ENCODE data around the gene ARHGEF19.
"Not testable (repeated sequence)": the region's sequence is repeated elsewhere in the genome, so short reads cannot be mapped to it uniquely, and the experiment has no call there.

Gene ARHGEF19

DNA sequence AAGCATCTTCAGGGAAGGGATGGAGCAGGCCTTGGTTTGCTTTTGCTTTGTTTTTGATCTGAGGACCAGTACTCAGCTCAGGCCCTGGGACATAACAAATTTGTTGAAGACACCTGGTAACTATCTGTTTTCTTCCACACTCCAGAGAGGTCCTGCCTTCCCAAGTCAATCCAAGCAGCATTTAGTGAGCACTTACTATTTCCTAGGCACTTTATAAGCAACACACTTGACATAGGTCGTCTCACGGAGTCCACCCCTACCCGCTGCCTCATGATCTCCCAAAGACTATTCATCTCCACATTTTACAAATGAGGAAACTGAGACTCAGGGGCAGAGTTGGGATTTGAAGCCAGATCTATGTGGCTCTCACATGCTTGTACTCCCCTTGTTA, 42.2 kb downstream of the ARHGEF19 start:
- in situ Hi-C loops (cut with MboI; ENCODE audit: low sequenced_read_pairs), result no loop called here

DNA sequence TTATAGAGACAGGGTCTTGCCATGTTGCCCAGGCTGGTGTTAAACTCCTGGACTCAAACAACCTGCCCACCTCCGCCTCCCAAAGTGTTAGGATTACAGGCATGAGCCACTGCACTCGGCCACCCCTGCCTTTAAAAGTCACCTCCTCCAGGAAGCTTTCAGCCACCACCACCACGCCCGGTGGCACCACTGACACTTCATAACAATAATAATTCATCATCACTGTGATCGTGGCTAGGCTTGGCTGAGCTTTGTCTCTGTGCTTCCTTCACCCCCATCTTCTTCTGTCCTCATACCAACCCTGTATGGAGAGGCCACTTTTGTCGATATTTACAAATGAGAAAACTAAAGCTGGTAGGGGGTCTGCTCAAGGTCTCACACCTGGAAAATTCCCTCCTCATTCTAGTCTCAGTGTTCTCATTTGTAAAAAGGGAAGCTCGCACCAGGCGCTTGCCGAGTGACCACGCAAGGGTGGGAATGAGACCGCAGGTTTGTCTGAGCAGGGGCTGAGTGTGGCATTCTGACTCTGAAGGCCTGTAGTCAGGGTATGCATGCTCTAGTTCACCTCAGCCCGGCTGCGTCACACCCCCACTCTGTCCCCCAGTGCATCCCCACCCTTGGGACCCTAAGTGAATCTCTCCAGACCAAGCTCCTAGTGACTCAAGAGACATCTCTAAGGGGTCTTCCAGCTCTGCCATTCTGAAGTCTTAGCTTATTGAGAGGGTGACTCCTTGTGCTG, 43.7 kb downstream of the ARHGEF19 start:
- in situ Hi-C loops (cut with MboI; ENCODE audit: low sequenced_read_pairs), result no loop called here

DNA sequence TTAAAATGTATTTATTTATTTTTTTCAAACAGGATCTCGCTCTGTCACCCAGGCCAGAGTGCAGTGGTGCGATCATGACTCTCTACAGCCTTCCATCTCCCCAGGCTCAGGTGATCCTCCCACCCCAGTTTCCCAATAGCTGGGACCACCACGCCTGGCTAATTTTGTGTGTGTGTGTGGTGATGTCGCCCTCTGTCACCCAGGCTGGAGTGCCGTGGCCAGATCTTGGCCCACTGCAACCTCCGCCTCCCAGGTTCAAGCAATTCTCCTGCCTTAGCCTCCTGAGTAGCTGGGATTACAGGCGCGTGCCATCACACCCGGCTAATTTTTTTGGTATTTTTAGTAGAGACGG, 44.3 kb downstream of the ARHGEF19 start:
- in situ Hi-C loops (cut with MboI; ENCODE audit: low sequenced_read_pairs), result not testable (repeated sequence)

DNA sequence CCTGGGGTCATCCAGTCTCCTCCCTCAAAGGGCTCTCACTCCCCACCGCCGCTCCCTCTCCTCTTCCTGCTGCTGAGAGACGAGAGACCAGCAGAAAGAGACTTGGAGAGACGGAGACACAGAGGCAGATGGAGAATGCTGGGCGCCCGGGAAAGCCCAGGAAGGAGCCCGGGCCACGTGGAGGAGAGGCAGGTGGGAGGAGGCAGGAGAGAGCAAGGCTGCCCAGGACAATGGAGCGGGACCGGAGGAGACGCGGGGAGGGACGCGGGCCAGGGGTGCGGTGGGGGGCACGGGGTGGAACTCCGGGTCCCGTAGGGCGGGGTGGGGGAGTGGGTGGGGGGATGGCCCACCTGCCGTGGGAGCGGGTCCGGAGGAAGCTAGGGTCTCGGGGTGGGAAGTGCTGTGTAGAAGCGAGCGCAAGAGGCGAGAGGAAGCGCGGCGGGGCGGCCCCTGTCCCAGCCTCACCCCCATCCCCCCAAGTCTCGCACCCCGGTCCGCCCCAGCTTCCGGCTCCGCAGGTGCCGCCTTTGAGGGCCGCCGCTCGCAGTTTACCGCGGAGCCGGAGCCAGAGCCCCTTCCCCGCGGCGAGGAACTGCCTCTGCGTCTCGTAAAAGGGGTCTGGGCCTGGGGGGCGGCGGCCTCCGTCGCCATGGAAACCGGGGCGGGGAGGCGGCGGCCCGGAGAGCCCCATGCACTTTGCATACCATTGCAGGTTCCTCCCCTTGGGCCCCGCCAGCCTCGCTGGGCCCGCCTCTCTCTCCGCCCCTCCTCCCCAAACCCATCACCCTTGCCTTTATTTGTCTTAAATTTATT, 44.9 kb downstream of the ARHGEF19 start:
- in situ Hi-C loops (cut with MboI; ENCODE audit: low sequenced_read_pairs), result no loop called here

DNA sequence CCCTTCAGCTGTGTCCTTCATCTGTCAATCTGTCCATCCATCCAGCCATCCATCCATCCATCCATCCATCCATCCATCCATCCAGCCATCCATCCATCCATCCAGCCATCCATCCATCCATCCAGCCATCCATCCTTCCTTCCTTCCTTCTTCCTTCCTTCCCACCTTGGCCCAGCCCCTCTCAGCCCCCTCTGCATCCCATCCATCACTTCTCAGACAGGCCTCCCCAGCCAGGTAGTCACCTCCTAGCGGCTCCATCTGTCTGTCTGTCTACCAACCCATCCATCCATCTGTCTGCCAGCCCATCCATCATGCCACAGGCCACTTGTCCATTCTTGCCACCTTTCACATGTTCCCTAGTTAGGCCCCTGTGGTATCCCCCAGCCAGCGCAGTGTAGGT, 46.3 kb downstream of the ARHGEF19 start:
- in situ Hi-C loops (cut with MboI; ENCODE audit: low sequenced_read_pairs), result no loop called here

DNA sequence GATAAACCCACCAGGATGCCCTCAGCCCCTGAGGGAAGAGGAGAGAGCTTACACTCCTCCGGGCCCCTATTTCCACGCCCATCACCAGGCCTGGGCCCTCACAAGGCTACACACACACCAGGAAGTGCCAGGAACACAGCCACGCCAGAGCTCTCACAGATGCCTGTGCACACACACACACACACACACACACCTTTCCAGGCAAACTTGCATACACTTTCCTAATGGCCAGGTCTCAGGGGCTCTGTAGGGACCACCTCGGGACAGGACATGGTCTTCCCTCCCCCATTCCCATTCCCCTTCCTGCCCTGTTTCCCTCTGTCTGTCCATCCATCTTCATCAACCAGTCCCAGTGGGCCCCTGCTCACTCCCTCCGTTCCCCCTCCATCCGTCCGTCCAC, 46.9 kb downstream of the ARHGEF19 start:
- in situ Hi-C loops (cut with MboI; ENCODE audit: low sequenced_read_pairs), result no loop called here

DNA sequence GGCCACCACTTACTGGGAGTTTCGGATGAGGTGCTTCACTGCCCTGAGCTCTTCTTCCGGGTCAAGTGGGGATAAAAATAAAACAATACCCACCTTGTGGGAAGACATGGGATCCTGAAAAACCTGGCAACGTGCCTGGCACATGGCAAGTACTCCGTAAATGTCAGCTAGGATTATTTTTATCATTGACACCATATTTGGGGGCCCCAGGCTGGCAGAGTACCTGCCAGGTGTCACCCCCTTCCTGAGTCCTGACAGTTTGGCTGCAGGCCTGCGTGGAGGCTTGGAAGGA, 47.4 kb downstream of the ARHGEF19 start:
- in situ Hi-C loops (cut with MboI; ENCODE audit: low sequenced_read_pairs), result no loop called here

DNA sequence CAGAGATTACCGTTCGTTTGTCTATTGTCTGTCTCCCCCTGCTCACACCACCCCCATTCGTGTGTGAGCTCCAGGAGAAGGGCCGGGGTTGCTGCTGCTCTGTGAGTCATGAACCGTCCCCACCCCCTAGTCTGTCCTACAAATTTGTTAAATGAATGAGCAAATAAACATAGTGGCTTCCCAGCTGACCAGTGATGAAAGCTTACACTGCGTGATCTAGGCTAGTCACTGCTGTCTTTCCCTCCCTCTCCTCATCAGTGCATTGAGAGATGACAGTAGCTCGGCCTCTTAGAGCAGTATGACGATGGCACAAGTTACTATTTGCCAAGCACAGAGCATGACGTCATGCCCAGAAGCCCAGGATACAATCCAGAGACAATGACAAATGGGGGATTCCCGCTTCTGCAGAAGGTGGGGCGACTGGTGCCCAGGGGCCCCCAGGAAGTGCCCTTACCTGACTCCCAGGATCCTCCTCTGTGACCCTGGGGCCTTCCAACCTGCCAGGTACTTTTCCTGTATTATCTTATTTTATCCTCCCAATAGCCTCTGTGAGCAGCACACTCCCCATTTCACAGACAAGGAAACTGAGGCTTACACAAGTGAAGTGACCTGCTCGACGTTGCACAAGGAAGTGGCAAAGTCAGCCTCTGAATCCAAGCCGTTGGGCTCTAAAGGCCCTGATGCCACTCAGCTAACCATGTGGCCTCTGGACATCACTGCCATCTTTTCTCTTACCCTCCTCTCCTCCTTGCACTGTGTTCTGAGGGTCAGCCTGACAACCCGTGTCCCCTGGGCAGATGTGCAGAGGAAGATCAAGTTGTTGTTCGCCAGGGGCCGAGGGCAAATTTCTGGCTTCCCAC, 48.0 kb downstream of the ARHGEF19 start:
- in situ Hi-C loops (cut with MboI; ENCODE audit: low sequenced_read_pairs), result no loop called here

DNA sequence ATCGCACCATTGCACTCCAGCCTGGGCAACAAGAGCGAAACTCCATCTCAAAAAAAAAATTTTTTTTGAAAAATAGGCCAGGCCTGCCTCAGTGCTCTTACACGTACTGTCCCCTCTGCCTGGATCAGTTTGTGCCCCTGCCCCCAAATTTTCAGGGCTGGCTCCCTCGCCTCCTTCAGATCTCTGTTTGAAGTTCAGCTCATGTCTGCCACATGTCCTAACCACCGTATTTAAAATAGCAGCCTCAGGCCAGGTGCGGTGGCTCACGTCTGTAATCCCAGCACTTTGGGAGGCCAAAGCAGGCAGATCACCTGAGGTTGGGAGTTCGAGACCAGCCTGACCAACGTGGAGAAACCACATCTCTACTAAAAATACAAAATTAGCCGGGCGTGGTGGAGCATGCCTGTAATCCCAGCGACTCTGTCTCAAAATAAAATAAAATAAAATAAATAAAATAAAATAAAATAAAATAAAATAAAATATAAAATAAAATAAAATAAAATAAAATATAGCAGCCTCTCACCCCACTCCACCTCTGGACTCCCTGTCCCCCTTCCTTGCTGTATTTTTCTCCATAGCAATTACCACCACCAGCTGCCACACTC, 48.7 kb downstream of the ARHGEF19 start:
- in situ Hi-C loops (cut with MboI; ENCODE audit: low sequenced_read_pairs), result not testable (repeated sequence)

DNA sequence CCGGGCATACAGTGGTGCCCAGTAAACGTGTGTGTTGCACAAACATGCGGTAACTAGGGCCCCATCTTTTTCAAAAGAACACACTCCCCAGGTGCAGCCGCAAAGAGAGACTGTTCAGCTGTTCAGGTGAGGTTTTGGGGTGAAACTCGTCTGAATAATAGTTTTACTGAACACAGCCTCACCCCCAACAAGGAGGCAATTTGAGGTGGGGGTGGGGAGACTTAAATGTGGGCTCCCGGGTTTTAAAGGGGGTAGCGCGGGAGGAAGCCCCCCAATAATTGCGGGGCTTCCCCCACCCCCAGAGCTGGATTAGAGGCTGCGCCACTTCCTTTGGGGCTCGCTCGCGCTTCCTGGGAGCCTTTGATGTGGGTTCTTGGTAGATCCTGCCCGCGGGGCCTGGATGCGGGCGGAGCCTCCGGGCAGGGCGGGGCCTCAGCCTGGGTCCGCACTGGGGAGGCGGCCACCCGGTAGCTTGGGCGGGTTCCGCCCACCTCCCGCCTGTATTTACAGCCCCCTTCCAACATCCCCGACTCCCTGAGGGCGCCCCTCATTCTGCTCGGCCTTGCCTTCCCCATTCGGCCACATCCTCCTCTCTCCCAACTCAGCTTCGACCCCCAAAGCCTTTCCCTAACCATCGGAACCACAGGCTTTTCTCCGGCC, 50.2 kb downstream of the ARHGEF19 start:
- in situ Hi-C loops (cut with MboI; ENCODE audit: low sequenced_read_pairs), result no loop called here

DNA sequence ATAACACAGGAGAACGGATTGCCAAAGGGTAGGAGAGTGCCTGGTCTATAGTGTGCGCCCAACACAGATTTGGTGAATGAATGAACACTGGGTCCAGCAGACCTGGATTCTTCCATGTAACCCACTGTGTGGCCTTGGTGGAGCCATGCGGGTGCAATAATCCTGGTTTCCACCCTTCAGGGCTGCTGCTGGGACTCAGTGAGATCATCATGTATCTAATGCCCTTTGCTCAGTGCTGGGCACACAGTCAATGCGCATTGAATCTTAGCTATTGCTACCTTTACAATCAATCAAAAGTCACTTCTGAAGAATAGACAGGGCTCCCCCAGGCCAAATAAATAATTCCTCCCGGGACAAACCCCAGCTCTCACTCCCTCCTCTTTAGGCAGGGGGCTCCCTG, 50.7 kb downstream of the ARHGEF19 start:
- in situ Hi-C loops (cut with MboI; ENCODE audit: low sequenced_read_pairs), result no loop called here

DNA sequence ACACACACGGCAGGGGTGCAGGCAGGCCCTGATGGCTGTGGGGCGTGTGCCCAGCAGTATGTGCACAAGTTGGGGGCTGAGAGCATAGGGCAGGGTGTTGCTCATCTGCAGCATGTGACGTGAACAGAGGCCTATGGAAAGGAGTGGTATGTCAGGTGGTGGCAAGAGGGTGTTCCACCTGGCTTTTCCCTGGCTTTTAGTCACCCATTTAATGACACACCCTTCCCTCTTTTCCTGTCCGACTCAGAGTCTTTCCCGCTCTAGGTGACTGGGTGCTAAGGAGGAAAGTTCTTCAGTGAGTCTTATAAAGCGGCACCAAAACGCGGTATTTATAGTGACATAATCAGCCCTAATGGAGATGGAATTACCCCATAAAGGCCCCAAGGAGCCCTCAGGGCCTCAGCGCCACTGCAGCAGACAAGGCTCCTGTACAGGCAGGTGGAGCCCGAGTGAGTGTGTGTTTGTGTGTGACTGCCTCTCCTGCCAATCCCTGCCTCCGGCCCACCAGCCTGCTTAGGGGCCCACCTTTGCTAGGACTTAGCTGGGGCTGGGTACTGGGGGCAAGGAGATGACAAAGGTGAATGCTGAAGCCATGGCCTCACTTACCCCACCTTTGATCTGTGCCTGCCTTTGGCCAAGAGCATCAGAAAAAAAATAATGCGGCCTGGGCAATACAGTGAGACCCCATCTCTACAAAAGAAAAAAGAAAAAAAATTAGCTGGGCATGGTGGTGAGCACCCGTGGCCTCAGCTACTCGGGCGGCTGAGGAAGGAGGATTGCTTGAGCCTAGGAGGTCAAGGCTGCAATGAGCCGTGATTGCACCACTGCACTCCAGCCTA, 53.2 kb downstream of the ARHGEF19 start:
- in situ Hi-C loops (cut with MboI; ENCODE audit: low sequenced_read_pairs), result no loop called here

DNA sequence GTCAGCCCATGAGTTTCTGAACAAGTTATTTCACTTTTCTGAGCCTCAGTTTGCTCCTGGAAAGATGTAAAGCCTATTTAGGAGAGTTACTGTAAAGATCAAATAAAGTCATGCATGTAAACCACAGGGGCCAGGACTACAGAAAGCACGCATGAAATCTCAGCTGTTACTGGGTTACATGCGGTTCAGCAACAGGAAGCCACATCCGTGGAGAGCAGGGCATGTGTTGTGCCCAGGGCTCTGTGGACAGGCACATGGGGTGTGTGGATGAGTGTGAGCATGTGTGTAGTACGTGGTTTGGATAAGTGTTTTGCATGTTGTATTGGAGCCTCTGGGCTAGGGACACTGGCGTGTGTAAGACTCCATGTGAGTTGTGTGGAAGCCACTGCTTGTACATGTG, 54.4 kb downstream of the ARHGEF19 start:
- in situ Hi-C loops (cut with MboI; ENCODE audit: low sequenced_read_pairs), result no loop called here

DNA sequence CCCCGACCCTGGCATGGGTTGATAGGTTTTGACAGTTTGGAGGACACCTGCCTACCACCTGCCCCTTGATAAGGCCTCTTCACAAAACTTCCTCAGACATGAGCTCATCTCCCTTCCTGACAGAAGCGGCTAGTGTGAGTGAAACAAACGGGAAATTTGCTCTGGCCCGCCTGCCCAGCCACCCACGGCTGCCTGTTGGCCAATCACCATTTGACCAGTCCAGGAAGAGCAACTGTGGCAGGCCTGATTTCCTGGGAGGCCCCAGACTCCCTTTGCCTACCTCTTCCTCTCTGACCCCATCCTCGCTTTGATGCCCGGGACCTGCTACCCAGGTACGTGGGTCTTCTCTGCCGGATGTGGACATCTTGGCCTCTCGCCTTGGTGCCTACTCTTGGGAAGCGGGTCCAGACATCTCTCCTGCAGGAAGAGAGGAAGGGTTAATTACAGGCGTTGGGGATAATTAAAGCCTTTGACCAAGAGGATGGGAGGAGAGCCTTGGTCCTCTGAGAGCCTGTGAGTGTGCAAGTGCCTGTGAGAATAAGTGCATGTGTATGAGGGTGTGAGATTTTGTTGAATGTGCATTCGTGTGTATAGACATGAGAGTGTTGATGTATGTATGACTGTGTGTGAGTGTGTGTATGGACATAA, 55.5 kb downstream of the ARHGEF19 start:
- in situ Hi-C loops (cut with MboI; ENCODE audit: low sequenced_read_pairs), result no loop called here

DNA sequence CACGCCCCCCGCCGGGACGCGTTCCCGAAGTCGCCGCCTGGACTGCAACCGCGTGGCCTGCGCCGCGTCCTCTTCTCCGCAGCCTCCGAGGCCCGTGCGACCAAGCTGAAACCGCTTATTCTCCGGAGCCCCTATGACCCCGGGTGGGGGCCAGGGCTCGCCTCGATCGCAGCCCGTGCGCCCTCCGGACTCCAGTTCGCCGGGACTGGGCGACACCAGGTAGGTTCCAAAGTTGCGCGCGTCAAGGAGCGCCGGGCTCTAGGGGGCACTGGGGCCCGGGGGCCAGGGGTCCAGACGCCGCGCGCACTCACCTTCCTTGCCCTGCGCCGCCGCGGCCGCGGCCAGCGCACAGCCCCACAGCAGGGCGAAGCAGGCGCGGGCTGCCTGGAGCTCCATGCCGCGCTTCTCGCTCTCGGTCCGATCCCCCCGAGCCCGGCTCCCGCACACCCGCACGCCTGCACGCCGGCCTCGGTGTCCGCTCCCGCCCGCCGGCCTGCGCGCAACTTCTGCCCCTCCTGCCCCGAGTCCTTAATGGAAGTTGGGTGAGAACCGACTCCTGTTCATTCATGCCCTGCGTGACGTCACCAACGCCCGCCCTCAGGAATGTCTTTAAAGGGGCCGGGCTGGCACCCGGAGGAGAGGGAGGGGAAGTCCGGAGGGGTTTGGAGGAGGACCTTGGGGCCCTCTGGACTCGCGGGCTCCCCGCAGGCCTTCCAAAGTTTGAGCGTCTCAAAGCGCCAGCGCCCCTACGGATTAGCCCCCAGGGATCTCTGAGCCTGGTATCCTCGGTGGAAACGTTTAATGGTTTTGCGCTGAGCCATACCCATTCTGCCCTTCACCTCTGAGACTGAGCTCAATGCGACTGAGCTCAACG, 56.7 kb downstream of the ARHGEF19 start, which contains the start of gene EPHA2:
EPHA2 (minus strand) TSS at position 533 of the 874 bp plus-strand sequence; CDS start at position 396, 137 bp downstream.
- in situ Hi-C loops (cut with MboI; ENCODE audit: low sequenced_read_pairs), result no loop called here

DNA sequence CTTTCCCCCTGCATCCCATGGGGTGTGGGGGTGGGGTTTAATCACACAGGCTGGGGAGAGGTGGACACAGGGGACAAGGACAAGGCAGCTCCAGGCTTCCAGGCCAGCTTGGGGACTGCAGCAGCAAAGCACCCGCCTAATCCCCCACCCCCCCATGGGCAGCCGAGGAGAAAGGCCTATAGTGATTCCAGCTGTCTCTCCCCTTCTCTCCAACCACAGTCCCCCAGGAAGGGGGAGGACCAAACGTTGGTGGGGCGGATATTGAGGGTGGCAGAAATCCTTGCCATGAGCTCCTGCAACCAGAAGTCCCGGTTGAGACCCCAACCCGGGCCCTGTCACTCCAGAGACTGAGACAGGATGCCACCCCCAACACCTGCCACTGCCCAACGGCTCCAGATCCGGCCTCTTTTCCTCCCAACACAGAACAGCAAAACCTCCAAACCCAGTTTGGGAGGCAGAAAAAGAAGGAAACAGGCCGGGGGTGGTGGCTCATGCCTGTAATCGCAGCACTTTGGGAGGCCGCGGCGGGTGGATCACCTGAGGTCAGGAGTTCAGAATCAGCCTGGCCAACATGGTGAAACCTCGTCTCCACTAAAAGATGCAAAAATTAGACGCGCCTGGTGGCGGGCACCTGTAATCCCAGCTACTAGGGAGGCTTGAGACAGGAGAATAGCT, 58.3 kb downstream of the ARHGEF19 start:
- in situ Hi-C loops (cut with MboI; ENCODE audit: low sequenced_read_pairs), result no loop called here

DNA sequence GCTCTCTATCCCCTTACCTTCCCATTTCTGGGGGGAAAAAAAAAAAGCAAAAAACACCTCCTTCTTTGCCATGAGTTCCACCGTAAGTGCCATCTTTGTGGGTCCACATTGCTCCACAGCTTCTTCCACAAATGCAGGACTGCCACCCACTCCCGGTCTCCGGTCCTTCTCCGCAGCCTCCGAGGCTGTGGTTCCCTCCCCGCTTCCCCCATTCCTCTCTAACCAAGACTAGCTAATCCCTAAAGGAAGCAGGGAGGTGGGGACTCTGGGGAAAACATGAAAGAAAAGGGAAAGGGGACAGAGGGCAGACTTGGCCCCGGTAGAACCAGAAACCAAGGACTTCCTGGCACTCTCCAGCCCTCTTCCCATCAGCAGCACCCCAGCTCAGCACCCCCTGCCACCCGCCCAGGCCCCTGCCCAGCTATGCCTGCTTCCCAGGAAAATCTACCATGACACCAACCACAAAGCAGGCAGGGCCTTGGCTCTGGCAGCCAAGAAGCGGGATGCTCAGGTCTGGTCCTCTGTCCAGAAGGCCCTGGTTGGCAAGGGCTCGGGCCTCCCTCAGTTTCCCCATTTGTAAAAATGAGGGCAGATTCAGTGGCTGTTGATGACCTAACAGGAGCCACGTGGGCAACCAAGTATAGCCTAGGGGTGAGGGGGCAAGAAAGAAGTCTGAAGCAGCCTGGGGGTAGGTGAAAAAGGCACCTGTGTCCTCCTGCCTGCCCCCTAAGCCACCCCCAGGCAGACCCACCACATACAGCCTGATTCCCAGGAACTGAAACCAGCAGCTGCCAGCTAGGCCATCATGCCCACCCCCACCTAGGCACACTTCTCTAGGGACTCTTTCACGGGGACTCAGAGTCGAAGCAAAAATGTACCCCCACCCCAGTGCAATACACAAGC, 59.1 kb downstream of the ARHGEF19 start:
- in situ Hi-C loops (cut with MboI; ENCODE audit: low sequenced_read_pairs), result no loop called here

Data from HL-60/S4 treated with retinoic acid at 250 ng/mL for 4 days and 3 days (cell line).